C4-2B (cell line): ENCODE results near the gene NEK8.

Experiments used
- CTCF ChIP-seq: fragments of 450-650 bp; conservative IDR thresholded peaks from 2 replicates; pipeline ENCODE4 v1.5.1; 2017; ENCODE audit warnings: mild to moderate bottlenecking
- ZFX ChIP-seq: fragments of 450-650 bp; IDR thresholded peaks from 2 replicates; pipeline ENCODE4 v1.6.1; 2017

DNA sequence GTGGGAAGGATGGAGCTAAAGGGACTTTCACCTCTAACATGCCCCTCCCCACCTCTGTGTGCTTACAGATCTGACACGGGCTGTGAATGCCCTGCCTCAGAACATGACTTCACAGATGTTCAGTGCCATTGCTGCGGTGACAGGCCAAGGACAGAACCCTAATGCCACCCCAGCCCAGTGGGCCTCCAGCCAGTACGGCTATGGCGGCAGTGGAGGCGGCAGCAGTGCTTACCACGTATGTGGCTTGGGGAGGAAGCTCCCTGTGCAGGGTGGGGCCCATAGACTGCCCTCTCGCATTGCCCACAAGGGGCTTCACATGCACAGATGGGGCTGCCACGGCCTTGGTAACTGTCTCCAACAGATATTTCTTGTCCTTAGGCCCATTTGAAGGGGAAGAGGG, 28.3 kb upstream of the NEK8 start:
- TF ChIP-seq CTCF = no peak
- no peak for TF ChIP-seq ZFX
